HG03342 (cell line): Measurements from ENCODE around the gene CCL20.
"Not testable (repeated sequence)": the region's sequence is repeated elsewhere in the genome, so short reads cannot be mapped to it uniquely, and the experiment has no call there.

ENCODE experiments used
- ATAC-seq: cut with Tn5 transposase; IDR thresholded peaks from one replicate; pipeline ENCODE4 v1.9.1; 2021; ENCODE audit warnings: mild to moderate bottlenecking, moderate library complexity; ENCODE audit not compliant: unreplicated experiment

Gene CCL20, protein sequence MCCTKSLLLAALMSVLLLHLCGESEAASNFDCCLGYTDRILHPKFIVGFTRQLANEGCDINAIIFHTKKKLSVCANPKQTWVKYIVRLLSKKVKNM

DNA sequence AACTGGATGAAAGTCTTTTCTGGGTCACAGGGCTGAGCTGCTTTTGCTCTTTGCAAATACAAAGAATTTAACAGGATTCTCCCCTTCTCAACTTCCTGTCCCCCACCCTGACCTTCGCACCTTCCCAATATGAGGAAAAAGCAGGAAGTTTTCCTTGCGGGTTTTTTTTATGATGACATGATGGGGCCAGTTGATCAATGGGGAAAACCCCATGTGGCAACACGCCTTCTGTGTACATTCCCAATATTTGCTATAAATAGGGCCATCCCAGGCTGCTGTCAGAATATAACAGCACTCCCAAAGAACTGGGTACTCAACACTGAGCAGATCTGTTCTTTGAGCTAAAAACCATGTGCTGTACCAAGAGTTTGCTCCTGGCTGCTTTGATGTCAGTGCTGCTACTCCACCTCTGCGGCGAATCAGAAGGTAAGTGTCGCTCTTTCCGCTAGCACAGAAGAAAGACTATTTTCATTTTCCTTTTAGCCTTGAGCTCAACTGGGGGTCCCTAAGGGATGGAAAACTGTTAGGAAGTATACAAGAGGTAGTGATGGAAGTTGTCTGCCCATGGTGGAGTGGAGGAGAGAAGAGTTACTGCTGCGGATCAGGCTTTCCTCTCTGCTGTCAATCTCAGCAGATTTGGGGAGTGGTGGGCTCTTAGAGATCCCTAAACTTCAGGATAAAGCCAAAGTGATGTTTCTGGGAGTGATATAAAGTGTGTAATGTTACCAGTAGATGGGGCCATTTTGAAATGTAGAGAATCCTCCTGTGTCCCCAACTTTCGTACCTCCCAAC, at the start of gene CCL20:
Gene CCL20 (plus strand): TSS at position 281 of the 792 bp plus-strand sequence. CDS start 70 bp downstream, at position 351.
- no peak for ATAC-seq

DNA sequence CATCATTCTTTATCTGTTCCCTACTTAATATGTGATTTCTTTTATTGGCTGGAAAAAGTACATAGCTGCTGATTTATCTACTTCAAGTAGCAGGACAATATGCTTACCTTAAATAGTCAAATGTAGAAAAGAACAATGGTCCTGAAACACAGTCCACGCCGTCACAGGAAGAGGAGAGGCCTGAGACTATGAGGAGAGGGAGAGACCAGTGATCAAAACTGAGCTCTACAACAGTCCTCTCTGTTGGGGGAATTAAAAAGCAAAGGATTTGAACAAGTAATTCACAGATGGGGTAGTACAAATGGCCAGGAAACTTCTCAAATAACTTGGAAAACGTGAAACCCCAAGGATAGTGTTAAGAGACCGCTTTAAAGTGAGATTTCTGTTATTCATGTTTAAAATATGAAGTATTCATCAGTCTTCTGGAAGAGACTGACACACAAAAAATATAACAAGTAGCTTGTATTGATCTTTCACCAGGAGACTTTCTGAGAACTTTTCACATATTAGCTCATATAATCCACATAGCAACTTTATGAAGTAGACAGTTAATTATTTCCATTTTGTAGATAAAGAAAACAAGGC, 47.8 kb upstream of the CCL20 start:
- ATAC-seq = no peak

DNA sequence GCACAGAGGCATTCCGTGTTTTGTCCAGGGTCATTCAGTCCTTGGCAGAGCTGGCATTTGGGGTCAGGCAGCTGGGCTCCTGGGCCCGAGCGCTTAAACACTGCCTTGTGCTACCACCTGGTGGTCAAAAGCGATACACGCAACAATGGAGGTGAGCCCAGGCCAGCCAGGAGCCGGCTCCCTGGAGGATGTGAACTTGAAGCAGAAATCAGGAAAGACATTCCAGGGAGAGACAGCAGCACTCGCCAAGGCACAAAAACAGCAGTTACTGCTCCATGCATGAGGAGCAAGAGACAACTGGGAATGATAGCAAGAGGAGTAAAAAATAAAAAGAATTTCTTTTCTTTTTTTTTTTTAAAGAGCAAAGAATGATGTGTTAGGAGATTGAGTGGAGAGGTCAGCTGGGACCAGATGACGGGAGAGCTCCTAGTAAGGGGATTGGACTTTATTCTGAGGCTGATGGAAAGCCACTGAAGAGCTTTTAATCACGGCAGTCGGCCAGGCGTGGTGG, 47.2 kb upstream of the CCL20 start:
- peak; percentile 98 for ATAC-seq

DNA sequence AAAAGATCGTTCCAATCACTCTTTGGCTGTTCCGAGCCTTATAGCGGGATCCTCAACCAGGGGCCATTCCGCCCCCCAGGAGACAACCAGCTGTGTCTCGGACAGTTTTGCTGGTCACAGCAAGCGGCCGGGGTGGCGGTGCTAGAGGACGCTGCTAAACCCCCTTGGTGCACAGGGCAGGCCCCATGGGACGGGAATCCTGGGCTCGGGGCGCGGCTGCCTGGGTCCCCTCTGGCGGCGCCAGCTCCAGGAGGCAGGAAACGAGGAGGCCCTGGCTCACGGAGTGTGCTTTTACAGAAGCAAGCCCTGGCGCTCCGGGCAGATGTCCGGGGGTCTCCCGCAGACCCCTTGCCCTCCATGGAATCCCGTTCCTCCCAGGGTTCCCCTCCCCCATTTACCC, 45.8 kb upstream of the CCL20 start:
- no peak for ATAC-seq

DNA sequence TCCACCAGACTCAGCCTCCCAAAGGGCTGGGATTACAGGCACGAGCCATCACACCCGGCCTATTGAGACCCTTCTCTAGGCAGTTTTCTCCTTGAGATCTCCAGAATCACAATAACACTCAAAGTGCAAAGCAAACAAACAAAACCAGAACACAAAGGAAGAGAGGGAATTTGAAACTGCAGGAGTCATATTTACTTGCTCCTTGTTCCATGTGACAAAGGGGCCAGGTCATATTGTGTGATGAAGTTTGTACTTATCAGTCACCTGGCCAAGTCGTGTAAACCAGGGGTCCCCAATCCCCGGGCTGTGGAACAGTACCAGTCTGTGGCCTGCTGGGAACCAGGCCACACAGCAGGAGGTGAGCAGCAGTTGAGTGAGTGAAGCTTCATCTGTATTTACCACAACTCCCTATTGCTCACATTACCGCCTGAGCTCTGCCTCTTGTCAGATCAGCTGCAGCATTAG, 41.4 kb upstream of the CCL20 start:
- ATAC-seq = no peak

DNA sequence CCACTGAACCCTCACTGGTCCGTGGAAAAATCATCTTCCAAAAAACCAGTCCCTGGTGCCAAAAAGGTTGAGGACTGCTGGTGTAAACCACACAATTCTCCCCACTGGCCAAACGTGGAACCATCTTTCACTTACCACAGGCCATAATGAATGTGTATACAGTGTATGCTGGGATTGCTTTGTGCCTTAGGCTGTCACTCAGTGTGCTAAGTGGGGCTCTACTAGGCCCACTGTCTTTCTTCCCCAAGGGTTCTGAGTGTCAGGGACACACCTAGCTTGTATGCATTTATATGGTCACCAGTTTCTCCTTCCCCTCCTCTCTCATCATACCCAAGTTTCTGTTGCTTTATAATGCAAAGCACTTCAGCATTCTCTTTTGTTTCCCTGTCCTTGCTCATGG, 40.7 kb upstream of the CCL20 start:
- ATAC-seq = no peak

DNA sequence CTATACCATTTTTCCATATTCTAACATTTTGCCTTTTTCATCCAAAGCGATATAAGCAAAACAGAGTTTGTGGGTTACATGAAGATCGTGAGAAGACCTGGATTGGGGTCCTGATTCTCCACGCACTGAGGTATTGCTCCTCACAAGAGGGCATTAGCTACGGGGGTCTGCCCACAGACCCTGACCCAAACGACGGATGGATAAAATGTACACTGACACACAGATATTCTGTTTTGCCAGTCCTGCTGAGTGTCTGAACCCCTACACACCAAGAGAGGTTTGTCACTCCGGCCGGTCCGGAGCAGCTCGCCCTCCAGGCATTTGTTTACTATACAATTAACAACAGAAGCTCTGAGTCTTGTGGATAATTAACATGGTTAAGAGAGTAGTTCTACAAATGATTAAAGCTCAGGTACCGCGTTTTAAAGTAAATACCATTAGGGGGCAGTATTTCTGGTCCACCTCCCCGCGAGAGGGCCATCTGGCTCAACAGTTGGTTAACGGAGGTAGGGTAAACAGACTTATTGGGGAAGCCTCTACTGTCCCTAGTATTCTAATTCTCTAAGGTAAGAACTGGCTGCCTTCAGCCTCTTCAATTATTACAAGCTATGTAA, 39.5 kb upstream of the CCL20 start:
- ATAC-seq = no peak

DNA sequence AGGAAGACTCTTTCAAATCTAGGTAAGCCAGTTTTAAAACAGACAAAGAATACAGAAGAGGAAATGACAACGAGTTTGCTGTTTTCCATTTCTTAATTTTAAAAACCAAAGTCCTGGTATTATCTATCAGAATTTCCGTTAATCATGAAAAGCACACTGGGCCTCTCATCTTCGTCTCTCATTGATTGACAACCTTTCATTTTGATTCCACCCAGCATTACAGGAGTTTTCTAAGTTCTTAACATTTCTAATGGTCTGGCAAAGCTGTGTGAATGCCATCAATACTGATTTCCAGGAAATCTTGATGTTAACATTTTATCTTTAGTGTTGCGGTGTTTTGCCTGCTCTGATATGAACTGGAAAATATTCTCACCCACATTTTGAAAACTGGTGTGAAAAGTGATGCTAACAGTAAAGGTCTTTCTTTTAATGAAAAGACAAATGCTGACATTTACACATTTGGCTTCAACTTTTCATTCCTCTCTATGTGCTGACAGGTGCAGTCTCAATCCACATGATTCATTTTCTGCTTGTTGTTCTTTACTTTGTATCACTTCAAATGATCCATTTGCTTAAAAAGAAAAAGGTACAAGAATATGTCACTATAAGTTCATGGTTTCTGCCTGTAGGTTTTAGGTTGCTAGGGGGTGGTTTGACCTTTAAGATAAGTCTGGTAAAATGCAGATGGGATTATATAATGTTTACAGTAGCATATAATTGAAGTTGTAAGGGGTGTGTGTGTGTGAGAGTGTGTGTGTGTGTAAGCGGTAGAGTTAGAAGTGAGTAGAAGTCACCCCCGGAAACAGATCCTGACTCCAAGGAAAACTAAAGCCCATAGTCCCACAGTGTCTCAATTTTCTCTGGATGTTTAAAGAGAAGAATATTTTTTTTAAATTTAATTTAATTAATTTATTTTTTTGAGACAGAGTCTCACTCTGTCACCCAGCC, 38.5 kb upstream of the CCL20 start:
- no peak for ATAC-seq

DNA sequence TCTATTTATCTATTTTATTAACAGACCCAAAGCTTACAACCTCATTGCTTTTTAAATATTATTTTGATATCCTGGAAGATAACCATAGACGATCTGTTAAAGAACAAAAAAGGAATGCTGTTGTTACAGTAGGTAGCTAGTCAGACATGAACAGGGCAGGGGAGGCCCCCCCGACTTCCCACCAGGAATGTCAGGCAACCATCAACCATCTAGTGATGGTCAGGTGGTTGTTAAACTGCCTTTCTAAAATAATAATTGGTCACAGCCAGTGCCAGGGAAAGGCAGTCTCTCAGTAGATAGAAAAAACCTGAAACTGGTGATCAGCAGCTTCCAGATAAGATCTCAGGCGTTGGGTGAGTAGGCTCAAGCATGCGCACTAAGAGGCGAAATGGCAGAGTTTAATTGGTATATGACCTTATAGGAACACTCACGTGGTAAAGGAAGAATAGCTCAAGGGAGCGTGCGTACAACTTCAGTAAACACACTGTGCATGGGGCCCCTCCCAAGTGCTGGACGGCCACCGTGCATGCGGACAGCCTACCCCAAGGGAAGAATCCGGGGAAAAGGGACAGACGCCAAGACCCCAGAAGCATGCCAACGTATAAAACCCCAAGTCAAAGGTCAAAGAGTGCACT, 32.5 kb upstream of the CCL20 start:
- no peak for ATAC-seq

DNA sequence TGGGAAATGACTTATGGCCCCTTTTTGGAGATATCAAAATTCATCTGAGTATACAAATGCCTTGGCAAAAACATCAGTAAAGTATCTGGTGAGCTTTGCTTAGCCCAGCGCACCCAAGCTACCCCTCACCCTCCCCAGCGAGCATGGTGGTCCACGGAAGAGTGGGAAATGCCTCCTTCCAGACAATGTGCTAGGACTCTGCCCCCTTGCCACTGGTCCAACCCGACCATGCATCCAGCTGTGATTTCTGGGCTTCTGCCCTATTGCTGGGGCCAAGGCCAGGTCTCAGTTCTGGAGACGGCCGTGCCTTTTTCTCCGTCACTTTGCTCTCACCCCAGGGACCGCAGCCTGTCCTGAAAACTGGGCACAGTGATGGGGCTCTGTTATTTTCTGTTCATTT, 31.8 kb upstream of the CCL20 start:
- ATAC-seq = no peak

DNA sequence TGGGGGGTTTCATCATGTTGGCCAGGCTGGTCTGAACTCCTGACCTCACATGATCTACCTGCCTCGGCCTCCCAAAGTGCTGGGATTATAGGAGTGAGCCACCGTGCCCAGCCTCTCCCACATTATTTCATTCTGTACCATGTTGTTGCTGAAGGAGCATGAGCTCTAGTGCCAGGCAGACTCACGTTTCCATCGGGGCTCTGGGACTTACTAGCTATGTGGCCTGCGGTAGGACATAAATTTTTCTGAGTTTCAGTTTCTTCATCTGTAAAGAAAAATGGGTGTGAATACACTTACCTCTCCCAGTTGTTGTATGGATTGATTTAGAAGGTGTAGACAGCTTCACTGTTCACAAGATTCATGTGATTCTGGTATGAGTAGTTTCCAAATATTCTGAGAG, 30.8 kb upstream of the CCL20 start:
- peak; percentile 27 for ATAC-seq

DNA sequence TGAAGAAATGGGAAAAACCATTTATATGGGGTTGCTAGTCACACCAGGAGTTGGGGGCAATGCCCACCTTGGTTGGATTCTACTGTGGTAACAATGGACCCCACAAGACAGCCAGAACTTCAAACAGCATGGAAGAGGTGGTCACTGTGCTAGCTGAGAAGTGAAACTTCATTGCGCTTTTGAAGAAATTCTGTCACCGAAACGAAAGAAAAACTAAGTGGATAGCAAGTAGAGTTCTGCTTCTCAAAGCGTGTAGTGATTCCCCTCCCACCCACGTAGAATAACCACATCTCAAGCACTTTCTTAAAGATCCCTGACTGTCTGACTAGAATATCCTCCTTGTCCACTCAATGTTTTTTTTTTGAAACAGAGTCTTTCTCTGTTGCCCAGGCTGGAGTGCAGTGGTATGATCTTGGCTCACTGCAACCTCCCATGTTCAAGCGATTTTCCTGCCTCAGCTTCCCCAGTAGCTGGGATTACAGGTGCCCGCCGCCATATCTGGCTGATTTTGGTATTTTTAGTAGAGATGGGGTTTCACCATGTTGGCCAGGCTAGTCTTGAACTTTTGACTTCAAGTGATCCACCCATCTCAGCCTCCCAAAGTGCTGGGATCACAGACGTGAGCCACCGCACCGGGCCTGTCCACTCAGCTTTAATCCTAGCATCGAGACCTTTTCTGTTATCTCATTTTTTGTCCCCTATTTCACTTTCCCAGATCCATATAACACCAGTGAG, 30.1 kb upstream of the CCL20 start:
- peak; percentile 99 for ATAC-seq

DNA sequence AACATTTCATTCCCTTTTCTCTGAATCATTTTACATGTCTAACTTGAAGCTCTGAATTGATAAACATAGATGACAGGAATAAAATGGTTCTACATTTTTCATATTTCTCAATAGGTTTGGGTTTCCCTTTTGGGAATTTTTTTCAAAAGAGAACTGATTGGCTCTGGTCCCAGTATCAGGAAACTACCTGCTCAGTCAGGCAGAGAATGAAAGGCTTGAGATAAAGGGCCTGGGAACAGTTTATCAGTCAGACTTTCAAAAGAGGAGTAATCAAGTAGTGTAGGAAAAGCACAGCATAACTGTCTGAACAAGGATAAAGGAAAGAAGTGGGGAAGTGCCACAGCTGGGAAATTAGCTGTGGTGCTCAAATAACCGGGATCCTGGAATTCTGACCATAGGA, 28.3 kb upstream of the CCL20 start:
- no peak for ATAC-seq

DNA sequence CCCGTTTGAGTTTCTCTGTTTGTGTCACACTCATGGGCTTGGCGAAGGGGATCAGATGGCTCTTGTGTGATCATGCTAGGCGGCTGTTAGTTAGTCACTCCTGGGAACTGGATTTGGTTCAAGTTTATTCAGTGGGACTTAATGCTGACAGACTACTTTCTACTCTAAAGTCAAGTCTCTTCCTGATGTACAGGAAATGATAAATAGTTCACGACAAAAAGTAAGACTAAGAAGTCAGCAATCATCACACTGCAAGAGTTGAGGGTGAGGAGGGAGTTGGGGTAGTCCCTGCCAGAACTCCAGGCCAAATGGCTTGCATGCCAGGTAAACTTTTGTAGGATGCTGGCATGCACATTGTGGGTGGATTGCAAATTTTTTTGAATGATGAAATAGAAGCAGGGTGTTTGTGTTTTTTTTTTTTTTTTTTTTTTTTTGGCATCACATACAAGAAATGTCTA, 25.1 kb upstream of the CCL20 start:
- ATAC-seq = no peak

DNA sequence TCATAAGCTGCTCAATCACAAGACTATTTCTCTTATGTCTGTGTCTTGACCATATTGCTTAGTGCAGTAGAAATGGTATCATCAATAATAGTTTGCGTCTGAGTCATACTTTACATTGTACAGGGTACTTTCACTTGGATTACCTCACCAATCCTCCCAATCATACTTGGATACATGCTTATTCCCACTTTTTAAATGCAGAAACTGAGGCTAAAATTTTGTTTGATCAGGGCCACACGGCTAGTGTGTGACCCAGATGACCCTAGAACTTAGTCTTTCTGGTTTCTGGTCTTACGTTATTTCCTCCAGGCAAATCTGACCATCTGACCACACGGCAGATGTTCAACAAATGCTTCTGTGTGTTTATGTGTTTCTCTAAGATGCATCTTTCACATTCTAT, 23.8 kb upstream of the CCL20 start:
- ATAC-seq = peak; percentile 58

DNA sequence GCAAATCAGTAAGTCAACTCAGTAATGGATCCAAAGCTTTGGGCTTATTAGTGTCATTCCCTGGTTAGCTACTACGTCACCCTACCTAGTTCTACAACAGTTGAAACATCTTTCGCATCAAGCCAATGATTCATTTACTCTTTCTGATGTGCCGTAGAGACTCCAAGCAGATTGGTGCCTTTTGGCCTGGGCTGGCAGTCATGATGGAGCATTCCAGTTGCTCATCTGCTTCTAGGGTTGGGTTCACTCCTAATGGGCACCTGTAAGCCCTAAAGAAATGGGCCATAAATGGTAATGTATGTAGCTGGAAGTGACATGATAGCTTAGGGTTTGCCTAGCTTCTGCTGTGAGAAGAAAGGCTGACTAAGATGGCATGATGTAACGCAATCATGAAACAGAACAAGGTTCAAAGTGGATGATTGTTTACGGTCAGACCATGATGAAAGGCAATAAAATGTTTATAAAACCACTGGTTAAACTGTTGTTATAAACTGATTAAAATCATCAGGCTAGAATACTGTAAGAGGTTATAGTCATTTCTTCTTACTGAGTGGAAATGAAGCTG, 20.4 kb upstream of the CCL20 start:
- no peak for ATAC-seq

DNA sequence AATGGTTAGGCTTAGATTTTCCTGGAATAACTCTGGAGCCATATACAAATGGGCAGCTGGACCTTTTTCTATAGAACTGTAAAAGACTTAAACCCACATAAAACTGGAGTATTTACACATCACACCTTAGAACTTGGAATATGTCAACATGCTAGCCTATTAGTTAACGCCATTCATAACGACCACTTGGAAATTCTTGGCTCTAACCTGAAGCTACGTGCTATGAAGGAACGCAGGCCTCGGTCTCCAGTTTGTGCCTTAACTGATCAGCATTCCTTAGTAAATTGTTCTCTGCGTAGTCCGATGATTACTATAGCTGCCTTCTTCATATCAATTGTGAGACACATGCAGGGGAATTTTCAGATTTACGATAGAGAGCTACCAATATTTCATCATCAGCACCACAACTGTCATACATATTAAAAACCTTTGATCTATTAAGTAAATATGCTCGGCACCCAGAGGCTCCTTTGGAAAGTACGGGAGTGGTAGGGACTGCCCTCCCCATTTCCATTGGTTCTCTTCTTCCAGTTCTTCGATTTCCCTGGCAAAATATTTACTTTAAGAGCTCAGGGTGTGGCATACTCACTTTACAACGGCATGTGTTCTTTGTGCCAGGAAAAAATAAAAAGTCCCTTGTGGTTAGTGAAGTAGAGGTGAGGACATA, 17.5 kb upstream of the CCL20 start:
- no peak for ATAC-seq

DNA sequence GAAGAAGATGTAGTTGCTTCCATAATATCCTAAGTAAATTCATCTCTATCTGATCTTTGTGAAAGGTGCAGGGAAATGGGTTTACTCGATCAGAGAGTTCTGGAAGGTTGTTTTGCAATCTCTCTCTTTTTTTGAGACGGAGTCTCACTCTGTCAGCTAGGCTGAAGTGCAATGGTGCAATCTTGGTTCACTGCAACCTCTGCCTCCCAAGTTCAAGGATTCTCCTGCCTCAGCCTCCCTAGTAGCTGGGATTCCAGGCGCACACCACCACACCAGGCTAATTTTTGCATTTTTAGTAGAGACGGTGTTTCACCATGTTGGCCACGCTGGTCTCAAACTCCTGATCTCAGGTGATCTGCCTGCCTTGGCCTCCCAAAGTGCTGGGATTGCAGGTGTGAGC, 16.9 kb upstream of the CCL20 start:
- not testable (repeated sequence) for ATAC-seq
